ENCODE results near the gene PRKCE. TPM values are rescaled to one million over a fixed set of nuclear protein-coding genes. Genes with fewer than 3 reads are reported as not detected.

The PRKCE gene
- total and polyA plus RNA-seq, 2 donors (not counting 3 experiments of a cell fraction or from before 2014, with no cell fraction given) = 27.9 to 33.9 TPM

DNA sequence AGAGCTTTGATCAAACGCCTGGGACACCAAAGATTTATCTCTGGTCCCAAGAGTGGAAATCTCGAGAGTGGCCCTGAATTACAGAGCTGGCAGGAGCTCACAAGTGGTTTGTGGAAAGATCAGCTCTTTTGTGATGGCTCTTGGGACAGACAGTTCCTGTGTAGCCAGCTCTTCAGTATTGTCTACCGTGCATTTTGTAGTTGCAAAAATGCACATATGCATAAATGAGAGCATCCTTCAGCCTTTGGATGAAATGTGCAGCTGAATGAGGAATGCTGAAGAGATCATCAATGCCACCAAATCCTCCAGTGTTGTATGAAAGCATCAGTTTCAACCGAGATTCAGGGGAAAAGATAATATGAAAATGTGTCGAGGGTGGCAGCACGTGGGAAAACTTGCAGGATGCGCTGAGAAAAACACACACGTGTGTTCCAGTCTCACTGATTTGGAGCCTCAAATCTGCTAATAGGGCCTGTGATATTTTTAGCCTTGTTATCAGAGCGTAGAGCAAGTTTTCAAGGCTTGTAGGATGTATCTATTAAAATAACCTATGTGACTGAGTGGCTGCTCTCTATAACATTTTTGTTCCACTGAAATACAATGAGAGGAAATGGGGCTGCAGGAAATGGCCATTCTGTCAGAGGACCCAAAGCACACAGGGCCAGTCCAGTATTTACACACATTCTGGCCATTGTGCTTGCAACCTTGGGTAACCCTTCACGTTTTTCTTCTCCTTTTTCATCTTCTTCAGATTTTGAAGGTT lies 138.7 kb downstream of the PRKCE start:
- H3K27ac ChIP-seq (ENCODE audit: insufficient read depth, low read depth, low read length) = peak overlapping the region; percentile 82
- peak; percentile 97 for FAIRE-seq
- peak overlapping the region; percentile 65 for H3K4me2 ChIP-seq (ENCODE audit: insufficient read depth, low read length)
- H3K79me2 ChIP-seq (ENCODE audit: control insufficient read depth, insufficient read depth, low read length) = no peaks in the 10 kb centered on the region
- DNase-seq (ENCODE audit: low read depth, low spot score) = peak; percentile 93
- no peak overlapping the region for H2AFZ ChIP-seq (ENCODE audit: low read depth, low read length)
- dilution Hi-C loops (cut with MboI; ENCODE audit: extremely low pct_ligation_motif_present, low sequenced_read_pairs) = no loop called here
- H3K36me3 ChIP-seq (ENCODE audit: control insufficient read depth in 2 of 2, extremely low read depth in 1 of 2, insufficient read depth in 2 of 2, low read length in 2 of 2) = no peaks in the 10 kb centered on the region
- H3K4me3 ChIP-seq (replicated peaks in 1 of 3; ENCODE audit: insufficient read depth in 1 of 3, low read depth in 1 of 3, low read length in 3 of 3) = no peak overlapping the region
- H3K9me1 ChIP-seq (replicated peaks; ENCODE audit: control insufficient read depth, extremely low read depth, insufficient read depth, low read length) = no peaks in the 10 kb centered on the region
- H3K9ac ChIP-seq (replicated peaks; ENCODE audit: extremely low read depth, insufficient read depth, low read length) = peak overlapping the region; percentile 42
- TF ChIP-seq FOS (IDR thresholded peaks at IDR 0.05; ENCODE audit: borderline replicate concordance, insufficient read depth, low read length) = no peak
- peak; percentile 64 for TF ChIP-seq POLR2AphosphoS5 (IDR thresholded peaks at IDR 0.05; ENCODE audit: insufficient read depth, low read depth, low read length)
- no peak for TF ChIP-seq POLR2A (IDR thresholded peaks at IDR 0.05; ENCODE audit: low read depth, low read length)
- TF ChIP-seq MAX (IDR thresholded peaks at IDR 0.05; ENCODE audit: insufficient read depth, insufficient read length) = peak; percentile 73
- BruUV-seq (replicated peaks) = no TSS peak
- ChIA-PET POLR2A (interaction anchor here (0.8 kb wide), 1 partner anchor 23 kb away, joined by 3 read pairs; no protein-coding TSS in a partner anchor), CTCF (interaction anchor here (0.7 to 3.3 kb wide), 10 partner anchors 11 to 179 kb away, joined by 3 to 47 read pairs (median 4); partner anchors contain the start of gene SRBD1)
- no peaks in the 10 kb centered on the region for H3K9me3 ChIP-seq (replicated peaks; ENCODE audit: control insufficient read depth, insufficient read depth, low read length)
- H3K4me1 ChIP-seq (ENCODE audit: control insufficient read depth, extremely low read depth, insufficient read depth, low read length) = peaks cover 43% of the 10 kb centered on the region
- no peaks in the 10 kb centered on the region for H4K20me1 ChIP-seq (replicated peaks; ENCODE audit: control insufficient read depth, extremely low read depth, insufficient read depth, low read length)
- intact Hi-C loops (cut with micrococcal nuclease) = loop anchor here (1.0 kb wide), 2 partner anchors 23 to 146 kb away; no protein-coding TSS in a partner anchor
- no peaks in the 10 kb centered on the region for H3K27me3 ChIP-seq (ENCODE audit: control insufficient read depth in 2 of 2, insufficient read depth in 2 of 2, low read length in 2 of 2)

- peak; percentile 55 for DNase-seq (ENCODE audit: low read depth, low spot score)
- BruUV-seq (replicated peaks) = no TSS peak
- H3K36me3 ChIP-seq (ENCODE audit: control insufficient read depth in 2 of 2, extremely low read depth in 1 of 2, insufficient read depth in 2 of 2, low read length in 2 of 2) = no peaks in the 10 kb centered on the region
- POLR2A ChIA-PET = no interaction called here
- H3K9ac ChIP-seq (replicated peaks; ENCODE audit: extremely low read depth, insufficient read depth, low read length) = no peak overlapping the region
- no peaks in the 10 kb centered on the region for H4K20me1 ChIP-seq (replicated peaks; ENCODE audit: control insufficient read depth, extremely low read depth, insufficient read depth, low read length)
- no peak overlapping the region for H3K4me3 ChIP-seq (replicated peaks in 1 of 3; ENCODE audit: insufficient read depth in 1 of 3, low read depth in 1 of 3, low read length in 3 of 3)
- CTCF ChIA-PET = interaction anchor here (0.7 to 1.8 kb wide), 8 partner anchors 12 to 155 kb away, joined by 3 to 8 read pairs (median 4); no protein-coding TSS in a partner anchor
- peak overlapping the region; percentile 70 for H3K4me2 ChIP-seq (ENCODE audit: insufficient read depth, low read length)
- H3K27ac ChIP-seq (ENCODE audit: insufficient read depth, low read depth, low read length) = peak overlapping the region; percentile 41
- TF ChIP-seq MYC (IDR thresholded peaks at IDR 0.05; ENCODE audit: low read depth, low read length) (no peak), CTCF (IDR thresholded peaks at IDR 0.05; ENCODE audit: extremely low read depth in 1 of 2, insufficient read depth in 1 of 2, low read depth in 1 of 2, low read length in 2 of 2) (no peak), GATA2 (IDR thresholded peaks at IDR 0.05; ENCODE audit: insufficient read depth, insufficient read length, low read depth, low read length) (no peak), POLR2AphosphoS5 (IDR thresholded peaks at IDR 0.05; ENCODE audit: insufficient read depth, low read depth, low read length) (no peak), JUN (IDR thresholded peaks at IDR 0.05; ENCODE audit: borderline replicate concordance, insufficient read depth, insufficient read length, low read depth) (no peak), POLR2A (IDR thresholded peaks at IDR 0.05; ENCODE audit: low read depth, low read length) (no peak), EZH2 (IDR thresholded peaks at IDR 0.05; ENCODE audit: borderline replicate concordance, low read depth, low read length, severe bottlenecking) (no peak), MAX (IDR thresholded peaks at IDR 0.05; ENCODE audit: insufficient read depth, insufficient read length) (no peak), FOS (IDR thresholded peaks at IDR 0.05; ENCODE audit: borderline replicate concordance, insufficient read depth, low read length) (no peak)
- no peaks in the 10 kb centered on the region for H3K79me2 ChIP-seq (ENCODE audit: control insufficient read depth, insufficient read depth, low read length)
- H3K4me1 ChIP-seq (ENCODE audit: control insufficient read depth, extremely low read depth, insufficient read depth, low read length) = peaks cover 43% of the 10 kb centered on the region
- intact Hi-C loops (cut with micrococcal nuclease) (no loop called here), dilution Hi-C loops (cut with MboI; ENCODE audit: extremely low pct_ligation_motif_present, low sequenced_read_pairs) (no loop called here)
- H3K9me3 ChIP-seq (replicated peaks; ENCODE audit: control insufficient read depth, insufficient read depth, low read length) = no peaks in the 10 kb centered on the region
- no peak overlapping the region for H2AFZ ChIP-seq (ENCODE audit: low read depth, low read length)
- FAIRE-seq = peak; percentile 64
- H3K9me1 ChIP-seq (replicated peaks; ENCODE audit: control insufficient read depth, extremely low read depth, insufficient read depth, low read length) = no peaks in the 10 kb centered on the region
- no peaks in the 10 kb centered on the region for H3K27me3 ChIP-seq (ENCODE audit: control insufficient read depth in 2 of 2, insufficient read depth in 2 of 2, low read length in 2 of 2)
Measured at GRCh38 chr2:45793305-45793962, 142.0 kb downstream of the PRKCE start.
